KG1 (cell line): ENCODE results near the gene CRYBA1.
A peak's percentile ranks its signal among the peaks of the same experiment; 100 is the strongest.
"Not testable (repeated sequence)": the region's sequence is repeated elsewhere in the genome, so short reads cannot be mapped to it uniquely, and the experiment has no call there.

Source experiments
- DNase-seq: peaks from one replicate; lab custom pipeline; 2025; lab: John Stamatoyannopoulos, UW

The CRYBA1 gene, protein sequence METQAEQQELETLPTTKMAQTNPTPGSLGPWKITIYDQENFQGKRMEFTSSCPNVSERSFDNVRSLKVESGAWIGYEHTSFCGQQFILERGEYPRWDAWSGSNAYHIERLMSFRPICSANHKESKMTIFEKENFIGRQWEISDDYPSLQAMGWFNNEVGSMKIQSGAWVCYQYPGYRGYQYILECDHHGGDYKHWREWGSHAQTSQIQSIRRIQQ

GRCh38 chr17:29246628-29247027 lies at the start of gene CRYBA1:
Gene CRYBA1, plus strand, starts transcription at chr17:29246859. Its CDS starts 5 bp downstream, at chr17:29246864.
- no peak for DNase-seq

GRCh38 chr17:29197516-29198272 lies 49.0 kb upstream of the CRYBA1 start:
- no peak for DNase-seq

DNA sequence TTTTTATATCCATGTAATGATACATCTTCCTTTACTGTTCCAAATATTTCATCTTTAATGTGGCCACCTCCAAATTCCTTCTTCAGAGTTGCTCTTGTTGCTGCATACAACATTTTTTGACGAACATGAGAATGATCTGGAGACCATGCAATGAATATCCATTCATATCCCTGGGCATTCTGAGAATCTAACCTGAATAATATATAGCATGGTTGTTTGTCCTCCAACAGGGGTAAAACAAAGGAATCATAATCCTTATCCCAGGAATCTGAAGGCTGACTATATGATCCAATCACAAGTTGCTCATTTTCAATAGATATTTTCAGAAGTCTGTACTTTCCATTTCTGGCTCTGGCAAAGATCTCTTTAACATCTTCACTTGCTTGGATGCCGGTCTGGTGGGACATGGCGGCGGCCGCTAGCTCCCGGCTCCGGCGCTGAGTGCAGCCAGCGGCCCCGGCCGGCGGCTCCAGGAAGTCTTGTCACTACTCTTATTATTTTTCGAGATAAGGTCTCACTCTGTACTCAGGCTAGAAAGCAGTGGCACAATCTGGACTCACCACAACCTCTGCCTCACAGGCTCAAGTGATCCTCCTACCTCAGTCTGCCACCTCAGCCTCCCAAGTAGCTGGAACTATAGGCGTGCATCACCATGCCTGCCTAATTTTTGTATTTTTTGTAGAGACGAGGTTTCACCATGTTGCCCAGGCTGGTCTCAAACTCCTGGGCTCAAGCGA lies 42.4 kb upstream of the CRYBA1 start:
- DNase-seq = not testable (repeated sequence)

- DNase-seq = no peak
Measured at GRCh38 chr17:29205047-29205446, 41.6 kb upstream of the CRYBA1 start.

- no peak for DNase-seq
Measured at GRCh38 chr17:29207975-29208374, 38.7 kb upstream of the CRYBA1 start.

DNA sequence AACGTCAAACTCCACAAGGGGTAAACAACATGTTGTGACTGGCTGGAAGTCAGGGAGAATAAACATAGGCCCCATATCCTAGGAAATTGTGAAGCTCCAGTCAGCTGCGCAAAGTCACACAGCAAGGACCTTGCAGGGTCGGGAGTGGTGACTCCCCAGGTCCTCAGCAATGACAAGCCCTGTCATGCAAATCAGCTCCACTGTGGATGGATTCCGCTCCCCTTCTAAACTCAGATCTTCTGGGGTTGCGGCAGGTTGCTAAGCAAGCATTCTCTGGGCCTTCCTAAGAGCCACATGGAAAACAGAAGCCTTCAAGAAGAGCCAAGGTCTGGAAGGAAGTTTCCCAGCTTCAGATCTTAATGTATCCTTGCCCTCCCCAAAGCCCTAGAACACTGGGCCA lies 37.6 kb upstream of the CRYBA1 start:
- DNase-seq = no peak

DNA sequence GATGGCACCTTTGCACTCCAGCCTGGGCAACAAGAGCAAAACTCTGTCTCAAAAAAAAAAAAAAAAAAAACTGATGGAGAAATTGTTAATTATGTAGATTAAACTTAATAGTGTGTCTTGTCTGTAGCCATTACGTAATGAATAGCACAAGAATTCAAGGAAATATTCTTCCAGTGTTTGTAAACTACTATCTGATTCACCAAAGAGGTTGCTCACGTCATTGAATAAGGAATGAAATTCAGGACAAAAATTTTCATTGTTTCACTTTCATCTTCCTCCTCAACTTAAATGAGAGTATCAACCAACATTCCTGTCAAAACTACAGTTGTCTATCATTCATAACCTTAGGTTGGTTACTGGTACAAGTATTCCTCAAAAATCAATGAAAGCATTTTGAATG lies 35.8 kb upstream of the CRYBA1 start:
- DNase-seq = no peak

DNA sequence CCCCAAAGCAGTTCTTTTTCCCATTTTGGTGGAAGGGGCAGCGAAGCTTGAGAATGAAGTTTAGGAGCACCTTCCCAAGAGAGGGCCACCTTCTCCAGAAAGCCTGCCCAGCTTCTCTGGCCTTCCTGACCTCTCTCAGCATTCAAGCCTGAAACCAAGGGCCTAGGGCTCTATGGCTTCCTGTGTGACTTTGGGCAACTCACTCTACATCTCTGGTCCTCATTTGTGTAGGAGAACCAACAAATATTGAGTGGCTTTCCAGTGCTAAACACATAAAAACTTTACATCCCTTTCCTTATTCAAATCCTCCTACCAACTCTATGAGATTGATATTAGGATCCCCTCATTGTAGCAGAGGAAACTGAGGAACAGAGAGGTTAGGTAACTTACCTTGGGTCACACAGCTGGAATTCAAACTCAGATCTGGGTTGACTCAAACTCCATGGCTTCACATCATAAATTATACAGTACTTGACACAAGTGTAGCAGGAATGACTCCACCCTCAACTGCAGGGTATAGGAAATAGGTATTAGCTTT lies 34.5 kb upstream of the CRYBA1 start:
- no peak for DNase-seq

DNA sequence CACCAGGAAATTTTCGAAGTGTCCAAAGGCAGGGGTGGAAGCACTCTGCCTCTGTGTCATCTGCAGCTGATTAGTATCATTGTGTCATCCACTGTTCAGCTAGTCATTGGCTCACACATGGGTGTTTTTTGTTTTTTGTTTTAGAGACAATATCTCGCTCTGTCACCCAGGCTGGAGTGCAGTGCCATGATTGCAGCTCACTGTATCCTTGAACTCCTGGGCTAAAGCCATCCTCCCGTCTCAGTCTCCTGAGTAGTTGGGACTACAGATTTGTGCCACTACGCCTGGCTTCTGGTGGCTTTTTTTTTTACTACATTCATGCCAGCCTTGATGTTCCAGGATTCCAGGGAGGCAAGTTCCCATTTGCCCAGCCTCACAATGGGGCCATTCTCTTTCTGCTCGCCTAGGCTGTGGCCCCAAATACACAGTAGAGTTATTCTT lies 34.0 kb upstream of the CRYBA1 start:
- DNase-seq = no peak

DNA sequence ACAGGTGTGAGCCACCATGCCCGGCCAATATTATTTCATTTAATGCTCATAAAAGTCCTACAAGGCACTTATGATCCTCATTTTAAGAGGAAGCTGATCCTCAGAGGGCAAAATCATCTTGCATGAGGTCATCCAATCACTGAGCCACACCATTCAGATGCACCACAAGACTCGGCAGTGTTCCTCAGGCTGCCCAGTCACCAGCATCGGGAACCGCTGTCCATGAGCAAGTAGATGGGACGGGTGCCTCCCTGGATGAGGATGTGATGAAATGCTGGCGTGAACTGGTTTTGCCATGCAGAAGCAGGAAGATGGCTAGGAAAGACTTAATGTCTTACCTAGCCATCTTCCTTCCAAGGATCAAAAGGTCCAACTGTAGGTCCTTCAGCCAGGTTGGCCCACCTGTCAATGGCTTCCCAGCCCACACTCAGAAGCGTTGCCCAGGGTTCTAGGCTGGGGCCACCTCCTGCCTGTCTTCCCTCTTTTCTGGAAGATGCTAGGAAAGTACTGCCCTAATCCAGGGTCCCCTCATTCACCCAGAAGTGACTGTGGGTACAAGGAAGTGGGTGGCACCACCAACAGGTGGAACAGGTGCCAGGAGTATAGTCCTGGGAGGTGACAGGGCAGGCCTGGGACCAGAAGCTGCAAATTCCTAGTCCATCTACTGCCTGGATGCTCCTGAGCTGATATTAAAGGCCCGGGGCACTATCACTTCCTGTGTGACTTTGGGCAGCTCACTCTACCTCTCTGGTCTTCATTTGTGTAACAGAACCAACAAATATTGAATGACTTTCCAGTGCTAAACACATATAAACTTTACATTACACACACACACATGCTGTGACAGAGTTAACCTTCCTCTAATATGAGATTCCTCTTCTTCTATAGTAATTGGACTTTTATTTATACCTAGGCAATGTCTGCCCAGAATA lies 32.2 kb upstream of the CRYBA1 start:
- no peak for DNase-seq

- no peak for DNase-seq
Measured at GRCh38 chr17:29215174-29215573, 31.5 kb upstream of the CRYBA1 start.

- no peak for DNase-seq
Measured at GRCh38 chr17:29215717-29216116, 30.9 kb upstream of the CRYBA1 start.

DNA sequence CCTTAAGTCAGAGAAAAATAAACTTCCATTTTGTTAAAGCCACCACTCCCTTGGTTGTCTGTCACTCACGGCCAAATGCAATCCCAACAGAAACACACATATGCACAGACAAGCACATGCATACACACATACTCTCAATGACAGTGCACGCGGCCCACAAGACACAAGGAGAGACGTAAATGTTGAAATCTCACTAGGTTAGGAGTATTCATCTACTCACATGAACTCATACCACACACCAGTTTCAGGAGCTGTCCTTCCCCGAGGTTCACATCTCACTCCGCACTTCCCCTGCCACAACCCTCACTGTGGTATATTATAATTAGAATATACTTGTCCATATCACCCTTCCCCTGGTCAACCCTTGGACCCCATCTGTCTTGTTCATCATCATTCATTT lies 30.5 kb upstream of the CRYBA1 start:
- DNase-seq = no peak

DNA sequence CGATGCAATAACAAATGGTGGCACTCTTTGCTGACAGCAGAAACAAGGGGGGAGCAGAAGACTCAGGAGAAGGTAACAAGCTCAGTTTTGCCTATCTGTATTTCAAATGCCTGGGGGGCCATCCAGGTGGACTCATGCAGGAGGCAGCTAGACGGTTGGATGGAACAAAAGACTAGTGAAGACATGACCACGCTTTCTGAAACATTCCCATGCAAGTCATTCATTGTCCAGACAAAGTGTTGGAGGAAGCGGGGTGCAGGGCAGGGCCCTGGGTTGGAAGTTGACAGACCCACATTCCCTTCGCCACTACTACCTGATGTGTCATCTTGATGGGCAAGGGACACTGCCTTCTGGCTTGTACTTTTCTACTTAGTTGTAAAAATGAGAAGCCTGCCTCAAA lies 29.8 kb upstream of the CRYBA1 start:
- no peak for DNase-seq

DNA sequence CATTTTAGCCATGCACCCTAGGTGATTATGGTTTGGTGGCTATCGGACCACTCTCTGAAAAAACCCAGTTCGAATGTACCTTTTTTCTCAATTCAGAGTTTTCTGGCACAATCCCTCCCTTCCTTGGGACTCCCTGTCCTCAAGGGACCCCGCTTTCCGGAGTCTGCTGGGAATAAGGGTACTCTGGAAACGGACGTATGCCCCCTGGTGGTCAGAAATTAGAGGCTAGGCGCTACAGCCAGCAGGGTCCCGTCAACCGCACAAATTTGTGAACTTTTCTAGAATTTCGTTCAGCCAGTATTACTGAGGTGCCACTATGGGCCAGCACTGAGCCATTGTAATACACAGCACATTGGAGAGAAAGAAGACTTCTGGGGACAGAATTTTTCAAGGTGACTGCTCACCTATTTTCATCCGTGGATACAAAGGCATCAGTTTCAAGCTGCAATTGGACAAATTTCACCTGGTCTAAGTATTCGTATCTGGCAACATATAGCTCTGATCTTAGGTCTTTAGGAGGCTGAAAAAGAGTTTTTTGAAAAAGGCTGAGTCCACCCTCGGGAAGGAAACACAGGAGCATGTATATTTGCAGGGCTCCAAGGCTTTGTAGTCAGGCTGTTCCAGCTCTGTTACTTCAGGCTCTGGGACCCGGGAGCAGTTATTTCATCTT lies 27.1 kb upstream of the CRYBA1 start:
- DNase-seq = peak; percentile 73

GRCh38 chr17:29221338-29221737 lies 25.3 kb upstream of the CRYBA1 start:
- DNase-seq = not testable (repeated sequence)

GRCh38 chr17:29225396-29225795 lies 21.3 kb upstream of the CRYBA1 start:
- no peak for DNase-seq

DNA sequence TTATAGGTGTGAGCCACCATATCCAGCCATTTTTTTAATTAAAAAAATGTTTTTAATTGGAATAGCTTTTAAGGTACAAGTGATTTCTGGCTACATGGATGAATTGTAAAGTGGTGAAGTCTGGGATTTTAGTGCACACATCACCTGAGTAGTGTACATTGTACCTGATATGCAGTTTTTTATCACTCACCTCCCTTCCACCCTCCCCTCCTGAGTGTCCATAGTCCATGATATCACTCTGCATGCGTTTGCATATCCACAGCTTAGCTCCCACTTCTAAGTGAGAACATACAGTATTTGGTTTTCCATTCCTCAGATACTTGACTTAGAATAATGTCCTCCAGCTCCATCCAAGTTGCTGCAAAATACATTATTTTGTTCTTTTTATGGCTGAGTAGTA lies 13.4 kb upstream of the CRYBA1 start:
- DNase-seq = no peak

DNA sequence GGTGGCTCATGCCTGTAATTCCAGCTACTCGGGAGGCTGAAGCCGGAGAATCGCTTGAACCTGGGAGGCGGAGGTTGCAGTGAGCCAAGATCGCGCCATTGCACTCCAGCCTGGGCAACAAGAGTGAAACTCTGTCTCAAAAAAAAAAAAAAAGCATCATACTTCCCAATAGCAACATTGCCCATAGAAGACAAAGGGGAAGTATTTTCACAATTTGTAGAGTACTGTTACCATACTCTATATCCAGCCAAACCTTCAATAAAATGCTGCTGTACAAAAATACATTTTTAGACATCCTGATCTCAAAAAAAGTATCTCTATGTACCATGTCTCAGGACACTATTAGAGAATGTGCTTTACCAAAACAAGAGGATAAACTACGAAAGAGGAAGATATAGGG lies 11.7 kb upstream of the CRYBA1 start:
- not testable (repeated sequence) for DNase-seq

GRCh38 chr17:29235904-29236303 lies 10.8 kb upstream of the CRYBA1 start:
- DNase-seq = no peak
